GM12878 (cell line): ENCODE data around the gene PLEKHA7. TPM values are rescaled to one million over a fixed set of nuclear protein-coding genes. Genes with fewer than 3 reads are reported as not detected.
"Not testable (repeated sequence)": the region's sequence is repeated elsewhere in the genome, so short reads cannot be mapped to it uniquely, and the experiment has no call there.

Experiments used
- ATAC-seq: fragments of 200-7000 bp; cut with Tn5 transposase; 3 replicates; pipeline ENCODE4 v1.9.1; 2020; ENCODE audit warnings: mild to moderate bottlenecking, moderate library complexity
- BruUV-seq: library from RNA; stranded (reverse); fragments of 400-500 nt; replicated peaks from 2 replicates; lab custom pipeline; 2021; lab: Mats Ljungman, UMichigan
- CTCF ChIA-PET: fragments of 300-600 bp; sonication (Branson Sonifier 250); formaldehyde crosslinking; extraction: SDS; loops from one replicate; lab custom pipeline; 2021; ENCODE audit warnings: inconsistent platforms; lab: Yijun Ruan, JAX
- POLR2A ChIA-PET: fragments of 350-600 bp; formaldehyde crosslinking; extraction: SDS; loops from one replicate; lab custom pipeline; 2021; ENCODE audit warnings: inconsistent platforms; lab: Charles Lee
- RAD21 ChIA-PET: fragments of 300-600 bp; sonication (Branson Sonifier 250); formaldehyde crosslinking; loops from one replicate; lab custom pipeline; 2023; ENCODE audit warnings: antibody characterized with exemption; ENCODE audit not compliant: unreplicated experiment; lab: Charles Lee
- SMC1A ChIA-PET: fragments of 300-600 bp; sonication (Branson Sonifier 250); formaldehyde crosslinking; loops from one replicate; lab custom pipeline; 2023; ENCODE audit not compliant: unreplicated experiment, uncharacterized antibody; lab: Charles Lee
- DNase-seq: peaks from one replicate; pipeline ENCODE4 v3.0.0-alpha.2; 2011; ENCODE audit warnings: low read depth, low spot score
- FAIRE-seq: peaks from 3 replicates; lab custom pipeline; 2011; peaks lifted over from hg19 to GRCh38; lab: Jason Lieb, UNC
- H2AFZ ChIP-seq: 2 replicates; pipeline ENCODE4 v1.6.0; 2011; ENCODE audit warnings: low read depth, low read length, control low read depth; ENCODE audit not compliant: control insufficient read depth
- H3K27ac ChIP-seq: 2 replicates; pipeline ENCODE4 v1.5.1; 2011; ENCODE audit warnings: control low read depth; ENCODE audit not compliant: control insufficient read depth, insufficient read depth
- H3K27me3 ChIP-seq, 2 experiments: replicated peaks in 1 of 2; 2 replicates each; pipeline versions ENCODE4 v1.6.0 to v1.6.1; 2011; ENCODE audit warnings: low read length in 1 of 2; ENCODE audit not compliant: control insufficient read depth in 2 of 2, insufficient read depth in 2 of 2
- H3K36me3 ChIP-seq, 2 experiments: 2 replicates each; pipeline ENCODE4 v1.5.1; 2011; ENCODE audit warnings: low read length in 1 of 2; ENCODE audit not compliant: control insufficient read depth in 2 of 2, insufficient read depth in 2 of 2
- H3K4me1 ChIP-seq: 2 replicates; pipeline ENCODE4 v1.6.1; 2011; ENCODE audit warnings: mild to moderate bottlenecking, low read length, moderate library complexity, mixed read lengths; ENCODE audit not compliant: control insufficient read depth, insufficient read depth
- H3K4me2 ChIP-seq: 2 replicates; pipeline ENCODE4 v1.6.0; 2011; ENCODE audit warnings: control low read depth; ENCODE audit not compliant: control insufficient read depth, insufficient read depth
- H3K4me3 ChIP-seq: fragments of 200-600 bp; sonication (generic); 2 replicates; pipeline ENCODE4 v1.5.1; 2016
- H3K79me2 ChIP-seq: 2 replicates; pipeline ENCODE4 v1.6.0; 2011; ENCODE audit warnings: low read length; ENCODE audit not compliant: control insufficient read depth, insufficient read depth
- H3K9ac ChIP-seq: 2 replicates; pipeline ENCODE4 v1.8.0; 2011; ENCODE audit warnings: low read length, control low read depth, mixed read lengths; ENCODE audit not compliant: control insufficient read depth, insufficient read depth
- H3K9me3 ChIP-seq: replicated peaks from 3 replicates; pipeline ENCODE4 v1.5.1; 2011; ENCODE audit warnings: mild to moderate bottlenecking, low read length; ENCODE audit not compliant: control insufficient read depth, insufficient read depth
- H4K20me1 ChIP-seq: 2 replicates; pipeline ENCODE4 v1.6.0; 2011; ENCODE audit not compliant: control insufficient read depth, insufficient read depth
- CREM ChIP-seq: IDR thresholded peaks from 2 replicates; pipeline ENCODE4 v1.6.1; 2014; ENCODE audit warnings: antibody characterized with exemption, low read depth
- NR2F1 ChIP-seq: fragments of 450-650 bp; conservative IDR thresholded peaks from 2 replicates; pipeline ENCODE4 v1.6.1; 2017; ENCODE audit warnings: mild to moderate bottlenecking
- RB1 ChIP-seq: fragments of 450-650 bp; formaldehyde crosslinking; IDR thresholded peaks from 2 replicates; pipeline ENCODE4 v1.6.1; 2017; ENCODE audit warnings: mild to moderate bottlenecking, borderline replicate concordance
- RELA ChIP-seq: fragments of 450-650 bp; IDR thresholded peaks from 2 replicates; pipeline ENCODE4 v1.8.0; 2014; ENCODE audit warnings: borderline replicate concordance; ENCODE audit not compliant: partially characterized antibody
- ZNF207 ChIP-seq: fragments of 450-650 bp; IDR thresholded peaks from 2 replicates; pipeline ENCODE4 v1.6.1; 2014; ENCODE audit warnings: antibody characterized with exemption, mild to moderate bottlenecking, borderline replicate concordance
- ZNF24 ChIP-seq: fragments of 450-650 bp; IDR thresholded peaks from 2 replicates; pipeline ENCODE4 v1.6.1; 2017; ENCODE audit warnings: antibody characterized with exemption, mild to moderate bottlenecking
- WGBS: methylation state at CpG from one replicate; pipeline ENCODE4 v1.1.6; 2016; ENCODE audit warnings: low lambda C conversion rate; ENCODE audit not compliant: insufficient replicate concordance, insufficient coverage; ENCODE audit errors: missing lambda C conversion rate; 5-methylcytosine and 5-hydroxymethylcytosine counted together
- in situ Hi-C: fragments of 300-500 bp; cut with MboI; formaldehyde crosslinking; loops from 9 replicates; pipeline ENCODE4 v1.14.3; 2018; ENCODE audit warnings: mixed read lengths
- intact Hi-C: fragments of 100-400 bp; cut with micrococcal nuclease; formaldehyde crosslinking; loops from one replicate; pipeline ENCODE4 v1.14.2; 2022; ENCODE audit not compliant: unreplicated experiment
- polyA plus RNA-seq, 11 experiments: library from polyadenylated mRNA; depleted of rRNA in 4 of 11; unstranded in 6 of 11; stranded (reverse) in 5 of 11; fragments of >200 nt; fragmentation: Nextera tagmentation in 4 of 11; fragmentation: Illumina TruSeq in 1 of 11; extraction: Ambion mirVana in 4 of 11; extraction: Trizol in 1 of 11; gene quantifications; 1 replicate in 1 of 11; 2 replicates in 10 of 11; pipeline versions ENCODE4 v1.2.1 to v1.2.3, GENCODE V29; 2011 to 2016; ENCODE audit warnings: inconsistent platforms in 2 of 11, missing spikeins in 2 of 11, low read depth in 1 of 11
- total RNA-seq, 4 experiments: library from RNA; depleted of rRNA in 3 of 4; stranded (reverse); fragments of >200 nt in 3 of 4; fragmentation: Illumina TruSeq in 1 of 4; extraction: Trizol in 1 of 4; gene quantifications; 2 replicates each; pipeline versions ENCODE4 v1.2.1 to v1.2.3, GENCODE V29; 2013 to 2021
- TF ChIP-seq, protein P1 (sequence below): fragments of 450-650 bp; IDR thresholded peaks from 2 replicates; pipeline ENCODE4 v1.6.1; 2017; ENCODE audit warnings: borderline replicate concordance
- TF ChIP-seq, protein P2 (sequence below): fragments of 450-650 bp; IDR thresholded peaks from 2 replicates; pipeline ENCODE4 v1.6.1; 2018; ENCODE audit warnings: mild to moderate bottlenecking, low read depth, moderate library complexity; ENCODE audit not compliant: partially characterized antibody
- TF ChIP-seq, protein P3 (sequence below): fragments of 450-650 bp; IDR thresholded peaks from 2 replicates; pipeline ENCODE4 v1.6.1; 2016; ENCODE audit warnings: mild to moderate bottlenecking

The PLEKHA7 gene
- total and polyA plus RNA-seq, 10 of the 15 experiments (the other 5 are each of a cell fraction or from before 2014, with no cell fraction given), result 0.45 to 5.3 (median 2.1) TPM

GRCh38 chr11:16963316-16963876, 50.8 kb downstream of the PLEKHA7 start:
- ChIA-PET SMC1A (no interaction called here), POLR2A (no interaction called here), CTCF (interaction anchor here (0.6 kb wide), 2 partner anchors 285 to 1840 kb away, joined by 3 to 4 read pairs; no protein-coding TSS in a partner anchor), RAD21 (interaction anchor here (1.2 kb wide), 1 partner anchor 17 kb away, joined by 3 read pairs; no protein-coding TSS in a partner anchor)
- no peak for ATAC-seq
- no peak for DNase-seq
- in situ Hi-C loops (no loop called here), intact Hi-C loops (no loop called here)
- Histone ChIP-seq H3K9ac (no peak overlapping the region), H3K4me3 (no peak overlapping the region), H3K27ac (no peak overlapping the region), H4K20me1 (no peaks in the 10 kb centered on the region), H3K79me2 (no peaks in the 10 kb centered on the region), H3K36me3 (no peaks in the 10 kb centered on the region), H3K4me2 (no peak overlapping the region), H3K9me3 (no peaks in the 10 kb centered on the region), H3K27me3 (no peaks in the 10 kb centered on the region; a peak in 1 of 4 replicates), H2AFZ (no peak overlapping the region), H3K4me1 (peaks cover 11% of the 10 kb centered on the region)
- FAIRE-seq, result no peak
- WGBS, result 25% methylated on average over 3 of the region's 3 CpGs
- TF ChIP-seq, protein P1, sequence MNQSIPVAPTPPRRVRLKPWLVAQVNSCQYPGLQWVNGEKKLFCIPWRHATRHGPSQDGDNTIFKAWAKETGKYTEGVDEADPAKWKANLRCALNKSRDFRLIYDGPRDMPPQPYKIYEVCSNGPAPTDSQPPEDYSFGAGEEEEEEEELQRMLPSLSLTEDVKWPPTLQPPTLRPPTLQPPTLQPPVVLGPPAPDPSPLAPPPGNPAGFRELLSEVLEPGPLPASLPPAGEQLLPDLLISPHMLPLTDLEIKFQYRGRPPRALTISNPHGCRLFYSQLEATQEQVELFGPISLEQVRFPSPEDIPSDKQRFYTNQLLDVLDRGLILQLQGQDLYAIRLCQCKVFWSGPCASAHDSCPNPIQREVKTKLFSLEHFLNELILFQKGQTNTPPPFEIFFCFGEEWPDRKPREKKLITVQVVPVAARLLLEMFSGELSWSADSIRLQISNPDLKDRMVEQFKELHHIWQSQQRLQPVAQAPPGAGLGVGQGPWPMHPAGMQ, result no peak
- TF ChIP-seq ZNF207, result no peak
- no peak for TF ChIP-seq ZNF24
- TF ChIP-seq, protein P2, sequence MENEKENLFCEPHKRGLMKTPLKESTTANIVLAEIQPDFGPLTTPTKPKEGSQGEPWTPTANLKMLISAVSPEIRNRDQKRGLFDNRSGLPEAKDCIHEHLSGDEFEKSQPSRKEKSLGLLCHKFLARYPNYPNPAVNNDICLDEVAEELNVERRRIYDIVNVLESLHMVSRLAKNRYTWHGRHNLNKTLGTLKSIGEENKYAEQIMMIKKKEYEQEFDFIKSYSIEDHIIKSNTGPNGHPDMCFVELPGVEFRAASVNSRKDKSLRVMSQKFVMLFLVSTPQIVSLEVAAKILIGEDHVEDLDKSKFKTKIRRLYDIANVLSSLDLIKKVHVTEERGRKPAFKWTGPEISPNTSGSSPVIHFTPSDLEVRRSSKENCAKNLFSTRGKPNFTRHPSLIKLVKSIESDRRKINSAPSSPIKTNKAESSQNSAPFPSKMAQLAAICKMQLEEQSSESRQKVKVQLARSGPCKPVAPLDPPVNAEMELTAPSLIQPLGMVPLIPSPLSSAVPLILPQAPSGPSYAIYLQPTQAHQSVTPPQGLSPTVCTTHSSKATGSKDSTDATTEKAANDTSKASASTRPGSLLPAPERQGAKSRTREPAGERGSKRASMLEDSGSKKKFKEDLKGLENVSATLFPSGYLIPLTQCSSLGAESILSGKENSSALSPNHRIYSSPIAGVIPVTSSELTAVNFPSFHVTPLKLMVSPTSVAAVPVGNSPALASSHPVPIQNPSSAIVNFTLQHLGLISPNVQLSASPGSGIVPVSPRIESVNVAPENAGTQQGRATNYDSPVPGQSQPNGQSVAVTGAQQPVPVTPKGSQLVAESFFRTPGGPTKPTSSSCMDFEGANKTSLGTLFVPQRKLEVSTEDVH, result no peak
- TF ChIP-seq RB1, result no peak
- no peak for TF ChIP-seq CREM
- TF ChIP-seq, protein P3, sequence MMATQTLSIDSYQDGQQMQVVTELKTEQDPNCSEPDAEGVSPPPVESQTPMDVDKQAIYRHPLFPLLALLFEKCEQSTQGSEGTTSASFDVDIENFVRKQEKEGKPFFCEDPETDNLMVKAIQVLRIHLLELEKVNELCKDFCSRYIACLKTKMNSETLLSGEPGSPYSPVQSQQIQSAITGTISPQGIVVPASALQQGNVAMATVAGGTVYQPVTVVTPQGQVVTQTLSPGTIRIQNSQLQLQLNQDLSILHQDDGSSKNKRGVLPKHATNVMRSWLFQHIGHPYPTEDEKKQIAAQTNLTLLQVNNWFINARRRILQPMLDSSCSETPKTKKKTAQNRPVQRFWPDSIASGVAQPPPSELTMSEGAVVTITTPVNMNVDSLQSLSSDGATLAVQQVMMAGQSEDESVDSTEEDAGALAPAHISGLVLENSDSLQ, result no peak
- no peak for TF ChIP-seq NR2F1
- TF ChIP-seq RELA, result no peak
- BruUV-seq, result no TSS peak

DNA sequence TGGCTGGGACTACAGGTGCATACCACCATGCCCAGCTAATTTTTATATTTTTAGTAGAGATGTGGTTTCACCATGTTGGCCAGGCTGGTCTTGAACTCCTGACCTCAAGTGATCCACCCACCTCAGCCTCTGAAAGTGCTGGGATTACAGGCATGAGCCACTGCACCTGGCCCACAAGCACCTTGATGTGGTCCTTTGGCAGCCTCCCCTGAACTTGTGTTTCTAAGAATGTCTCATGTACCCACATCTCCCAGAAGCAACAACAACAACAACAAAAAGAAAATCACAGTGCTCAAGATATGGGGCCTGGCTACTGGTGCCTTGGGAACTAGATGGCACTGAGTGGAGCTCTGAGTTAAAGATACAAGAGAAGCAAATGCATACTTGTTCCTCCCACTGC, 51.6 kb downstream of the PLEKHA7 start:
- in situ Hi-C loops, H2AFZ ChIP-seq: not testable (repeated sequence)

More for the DNA sequence above, 51.6 kb downstream of the PLEKHA7 start:
- H3K79me2 ChIP-seq, ATAC-seq, SMC1A ChIA-PET, H3K27me3 ChIP-seq, H3K9me3 ChIP-seq, BruUV-seq, DNase-seq, POLR2A ChIA-PET, H4K20me1 ChIP-seq, FAIRE-seq, H3K27ac ChIP-seq, H3K4me2 ChIP-seq, intact Hi-C loops, H3K9ac ChIP-seq, H3K36me3 ChIP-seq, H3K4me3 ChIP-seq: not testable (repeated sequence)
- CTCF ChIA-PET, result interaction anchor here (0.6 kb wide), 2 partner anchors 285 to 1840 kb away, joined by 3 to 4 read pairs; no protein-coding TSS in a partner anchor
- RAD21 ChIA-PET, result interaction anchor here (1.2 kb wide), 1 partner anchor 16 kb away, joined by 3 read pairs; no protein-coding TSS in a partner anchor
- peaks cover 11% of the 10 kb centered on the region for H3K4me1 ChIP-seq
